Endothelial cell of umbilical vein (primary cell): Measurements from ENCODE around the gene NSDHL. TPM values are rescaled to one million over a fixed set of nuclear protein-coding genes. Genes with fewer than 3 reads are reported as not detected.

Source experiments
- BruUV-seq: library from RNA; stranded (reverse); fragments of 400-500 nt; replicated peaks from 2 replicates; lab custom pipeline; 2021; lab: Mats Ljungman, UMichigan
- CTCF ChIA-PET: fragments of 300-600, 350-600 bp; sonication (Branson Sonifier 250); formaldehyde crosslinking; loops from one replicate; lab custom pipeline; 2021; ENCODE audit warnings: antibody characterized with exemption, inconsistent platforms; lab: Charles Lee
- POLR2A ChIA-PET: fragments of 300-600, 350-600 bp; sonication (Branson Sonifier 250); formaldehyde crosslinking; loops from one replicate; lab custom pipeline; 2021; ENCODE audit warnings: antibody characterized with exemption, inconsistent platforms; lab: Charles Lee
- DNase-seq: peaks from one replicate; pipeline ENCODE4 v3.0.0-alpha.2; 2011; ENCODE audit warnings: low read depth, low spot score
- FAIRE-seq: peaks from 2 replicates; lab custom pipeline; 2011; peaks lifted over from hg19 to GRCh38; lab: Jason Lieb, UNC
- H2AFZ ChIP-seq: 2 replicates; pipeline ENCODE4 v1.6.0; 2012; ENCODE audit warnings: low read depth, low read length, control low read depth, inconsistent platforms
- H3K27ac ChIP-seq: 2 replicates; pipeline ENCODE4 v1.5.1; 2011; ENCODE audit warnings: low read depth, mild to moderate bottlenecking, control low read depth, low read length, moderate library complexity; ENCODE audit not compliant: insufficient read depth
- H3K27me3 ChIP-seq, 2 experiments: 2 replicates each; pipeline versions ENCODE4 v1.6.0 to v1.6.1; 2011; ENCODE audit warnings: low read length in 2 of 2, mixed read lengths in 1 of 2; ENCODE audit not compliant: control insufficient read depth in 2 of 2, insufficient read depth in 2 of 2
- H3K36me3 ChIP-seq, 2 experiments: 2 replicates in 1 of 2; 3 replicates in 1 of 2; pipeline ENCODE4 v1.5.1; 2011; ENCODE audit warnings: low read length in 2 of 2, mild to moderate bottlenecking in 1 of 2, moderate library complexity in 1 of 2; ENCODE audit not compliant: control insufficient read depth in 2 of 2, insufficient read depth in 2 of 2; ENCODE audit errors: extremely low read depth in 1 of 2
- H3K4me1 ChIP-seq: 3 replicates; pipeline ENCODE4 v1.5.1; 2011; ENCODE audit warnings: mild to moderate bottlenecking, low read length; ENCODE audit not compliant: control insufficient read depth, insufficient read depth; ENCODE audit errors: extremely low read depth
- H3K4me2 ChIP-seq: 2 replicates; pipeline ENCODE4 v1.6.1; 2011; ENCODE audit warnings: low read length, control low read depth, mixed read lengths; ENCODE audit not compliant: insufficient read depth
- H3K4me3 ChIP-seq, 3 experiments: fragments of 200-600 bp in 1 of 3; sonication (generic), shearing (Covaris generic) in 1 of 3; replicated peaks in 1 of 3; 2 replicates each; pipeline ENCODE4 v1.5.1; 2011 to 2016; ENCODE audit warnings: control low read depth in 3 of 3, low read length in 3 of 3, mild to moderate bottlenecking in 2 of 3, inconsistent platforms in 1 of 3, low read depth in 1 of 3, moderate library complexity in 1 of 3; ENCODE audit not compliant: insufficient read depth in 1 of 3
- H3K79me2 ChIP-seq: 2 replicates; pipeline ENCODE4 v1.6.0; 2012; ENCODE audit warnings: low read length, inconsistent platforms; ENCODE audit not compliant: control insufficient read depth, insufficient read depth
- H3K9ac ChIP-seq: replicated peaks from 2 replicates; pipeline ENCODE3; 2011; ENCODE audit warnings: low read length, control low read depth; ENCODE audit not compliant: insufficient read depth; ENCODE audit errors: extremely low read depth
- H3K9me1 ChIP-seq: replicated peaks from 3 replicates; pipeline ENCODE4 v1.6.0; 2011; ENCODE audit warnings: mild to moderate bottlenecking, low read length; ENCODE audit not compliant: control insufficient read depth, insufficient read depth; ENCODE audit errors: extremely low read depth
- H3K9me3 ChIP-seq: replicated peaks from 2 replicates; pipeline ENCODE4 v1.5.1; 2012; ENCODE audit warnings: low read length, inconsistent platforms; ENCODE audit not compliant: control insufficient read depth, insufficient read depth
- H4K20me1 ChIP-seq: replicated peaks from 2 replicates; pipeline ENCODE3; 2011; ENCODE audit warnings: mild to moderate bottlenecking, low read length; ENCODE audit not compliant: control insufficient read depth, insufficient read depth; ENCODE audit errors: extremely low read depth
- CTCF ChIP-seq, 2 donors: IDR thresholded peaks; 1 replicate in 1 of 2; 2 replicates in 1 of 2; pipeline ENCODE4 v1.5.1; 2011; ENCODE audit warnings: low read length in 2 of 2, mild to moderate bottlenecking in 2 of 2, moderate library complexity in 2 of 2, control low read depth in 1 of 2, inconsistent platforms in 1 of 2, low read depth in 1 of 2; ENCODE audit not compliant: insufficient read depth in 1 of 2; ENCODE audit errors: extremely low read depth in 1 of 2
- EZH2 ChIP-seq: IDR thresholded peaks from 2 replicates; pipeline ENCODE4 v1.6.1; 2012; ENCODE audit warnings: borderline replicate concordance, low read depth, mild to moderate bottlenecking, moderate library complexity, low read length, inconsistent platforms; ENCODE audit not compliant: severe bottlenecking
- FOS ChIP-seq: IDR thresholded peaks from 2 replicates; pipeline ENCODE4 v1.6.1; 2011; ENCODE audit warnings: mild to moderate bottlenecking, low read length, moderate library complexity, borderline replicate concordance; ENCODE audit not compliant: insufficient read depth
- GATA2 ChIP-seq: IDR thresholded peaks from 2 replicates; pipeline ENCODE4 v1.7.0; 2011; ENCODE audit warnings: low read depth, mild to moderate bottlenecking, moderate library complexity, mixed read lengths, low read length; ENCODE audit not compliant: insufficient read length, insufficient read depth
- JUN ChIP-seq: IDR thresholded peaks from 2 replicates; pipeline ENCODE4 v1.6.1; 2011; ENCODE audit warnings: borderline replicate concordance, low read depth; ENCODE audit not compliant: insufficient read length, insufficient read depth
- MAX ChIP-seq: IDR thresholded peaks from 2 replicates; pipeline ENCODE4 v1.6.1; 2011; ENCODE audit not compliant: insufficient read depth, insufficient read length
- MYC ChIP-seq: IDR thresholded peaks from one replicate; pipeline ENCODE4 v1.6.1; 2011; ENCODE audit warnings: mild to moderate bottlenecking, low read depth, low read length
- POLR2A ChIP-seq: IDR thresholded peaks from 2 replicates; pipeline ENCODE4 v1.6.1; 2012; ENCODE audit warnings: low read depth, mild to moderate bottlenecking, control low read depth, low read length
- POLR2AphosphoS5 ChIP-seq: IDR thresholded peaks from 2 replicates; pipeline ENCODE4 v1.6.1; 2012; ENCODE audit warnings: low read depth, mild to moderate bottlenecking, control low read depth, low read length, moderate library complexity; ENCODE audit not compliant: insufficient read depth
- dilution Hi-C: fragments of 300-500 bp; cut with MboI; formaldehyde crosslinking; loops from one replicate; pipeline ENCODE4 v1.15.0; 2019; ENCODE audit warnings: low sequenced_read_pairs; ENCODE audit not compliant: extremely low pct_ligation_motif_present
- intact Hi-C: fragments of 100-400 bp; cut with micrococcal nuclease; formaldehyde crosslinking; loops from one replicate; pipeline ENCODE4 v1.10.0; 2022
- polyA plus RNA-seq, 4 experiments: library from polyadenylated mRNA; depleted of rRNA in 3 of 4; stranded (reverse) in 3 of 4; unstranded in 1 of 4; fragments of >200 nt; gene quantifications; 2 replicates each; pipeline versions ENCODE4 v1.2.1 to v1.2.3, GENCODE V29; 2011 to 2012; ENCODE audit warnings: missing spikeins in 1 of 4
- total RNA-seq: library from RNA; stranded (reverse); gene quantifications from 2 replicates; pipeline ENCODE4 v1.2.3, GENCODE V29; 2021

NSDHL gene
- total and polyA plus RNA-seq, 2 donors (not counting 3 experiments of a cell fraction or from before 2014, with no cell fraction given): 40.0 to 43.7 TPM

DNA sequence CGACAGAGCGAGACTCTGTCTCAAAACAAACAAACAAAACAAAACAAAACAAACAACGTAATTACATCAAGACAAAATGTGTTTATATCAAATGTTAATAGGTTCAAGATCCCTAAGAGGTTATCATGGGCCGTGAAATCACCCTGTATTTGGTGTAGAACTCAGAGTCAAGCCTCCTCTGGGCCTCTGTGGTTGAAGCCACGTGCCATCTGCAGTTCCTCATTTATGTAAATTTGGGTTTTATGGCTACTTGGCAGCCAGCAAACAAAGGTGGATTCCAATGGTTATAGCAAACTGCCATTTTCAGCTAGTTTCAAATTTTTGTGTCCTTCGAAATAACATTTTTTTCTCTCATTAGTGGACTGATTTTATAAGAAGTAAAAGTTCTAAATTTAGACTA lies 16.4 kb downstream of the NSDHL start:
- TF ChIP-seq EZH2: no peak
- intact Hi-C loops: no loop called here
- peak; percentile 12 for FAIRE-seq
- no TSS peak for BruUV-seq
- H3K9ac ChIP-seq: no peak overlapping the region
- H3K9me1 ChIP-seq: no peaks in the 10 kb centered on the region
- no peak overlapping the region for H3K4me2 ChIP-seq
- no peak for DNase-seq
- no peak overlapping the region for H3K4me3 ChIP-seq
- H3K36me3 ChIP-seq: peaks cover 0 to 4% of the 10 kb centered on the region in 2 experiments
- dilution Hi-C loops: no loop called here
- POLR2A ChIA-PET: no interaction called here
- H3K79me2 ChIP-seq: peaks cover 33% of the 10 kb centered on the region
- H3K9me3 ChIP-seq: no peaks in the 10 kb centered on the region
- H3K27ac ChIP-seq: no peak overlapping the region
- no peaks in the 10 kb centered on the region for H4K20me1 ChIP-seq
- H3K4me1 ChIP-seq: peaks cover 8% of the 10 kb centered on the region
- H2AFZ ChIP-seq: no peak overlapping the region
- H3K27me3 ChIP-seq: no peaks in the 10 kb centered on the region
- CTCF ChIA-PET: no interaction called here

GRCh38 chrX:152850465-152850864 lies 19.6 kb downstream of the NSDHL start:
- H3K27me3 ChIP-seq: no peaks in the 10 kb centered on the region
- no peaks in the 10 kb centered on the region for H4K20me1 ChIP-seq
- H3K9me1 ChIP-seq: no peaks in the 10 kb centered on the region
- no peak overlapping the region for H3K4me3 ChIP-seq
- no peak overlapping the region for H3K27ac ChIP-seq
- no TSS peak for BruUV-seq
- H3K4me1 ChIP-seq: no peaks in the 10 kb centered on the region
- H3K36me3 ChIP-seq: peaks cover 0 to 4% of the 10 kb centered on the region in 2 experiments
- H2AFZ ChIP-seq: no peak overlapping the region
- ChIA-PET POLR2A (no interaction called here), CTCF (no interaction called here)
- dilution Hi-C loops (no loop called here), intact Hi-C loops (no loop called here)
- TF ChIP-seq JUN: no peak
- TF ChIP-seq FOS: no peak
- no peak for TF ChIP-seq POLR2AphosphoS5
- TF ChIP-seq POLR2A: no peak
- TF ChIP-seq MAX: no peak
- TF ChIP-seq EZH2: no peak
- TF ChIP-seq CTCF (IDR thresholded peaks at IDR 0.05; ENCODE audit: extremely low read depth in 1 of 2, insufficient read depth in 1 of 2, low read depth in 1 of 2, low read length in 2 of 2): no peak
- TF ChIP-seq MYC: no peak
- no peak for TF ChIP-seq GATA2
- H3K9ac ChIP-seq: no peak overlapping the region
- peaks cover 3% of the 10 kb centered on the region for H3K79me2 ChIP-seq
- H3K4me2 ChIP-seq: no peak overlapping the region
- no peak for DNase-seq
- no peaks in the 10 kb centered on the region for H3K9me3 ChIP-seq
- no peak for FAIRE-seq
